ENCODE data around the gene ABCB11. TPM values are rescaled to one million over a fixed set of nuclear protein-coding genes. Genes with fewer than 3 reads are reported as not detected.

Gene ABCB11
- total and polyA plus RNA-seq, 7 donors: under 0.01 to 0.93 (median 0.55) TPM; not detected in 2

GRCh38 chr2:169073211-169073962 is 42.3 kb upstream of the ABCB11 start:
- no peak for DNase-seq
- H3K4me1 ChIP-seq: no peaks in the 10 kb centered on the region
- 78 to 79% methylated on average over 3 of the region's 3 CpGs for WGBS, 2 donors
- no peaks in the 10 kb centered on the region for H3K36me3 ChIP-seq
- no peaks in the 10 kb centered on the region for H3K9me3 ChIP-seq
- TF ChIP-seq POLR2A (IDR thresholded peaks at IDR 0.05): no peak
- TF ChIP-seq EP300 (IDR thresholded peaks at IDR 0.05): no peak
- TF ChIP-seq, protein P1, sequence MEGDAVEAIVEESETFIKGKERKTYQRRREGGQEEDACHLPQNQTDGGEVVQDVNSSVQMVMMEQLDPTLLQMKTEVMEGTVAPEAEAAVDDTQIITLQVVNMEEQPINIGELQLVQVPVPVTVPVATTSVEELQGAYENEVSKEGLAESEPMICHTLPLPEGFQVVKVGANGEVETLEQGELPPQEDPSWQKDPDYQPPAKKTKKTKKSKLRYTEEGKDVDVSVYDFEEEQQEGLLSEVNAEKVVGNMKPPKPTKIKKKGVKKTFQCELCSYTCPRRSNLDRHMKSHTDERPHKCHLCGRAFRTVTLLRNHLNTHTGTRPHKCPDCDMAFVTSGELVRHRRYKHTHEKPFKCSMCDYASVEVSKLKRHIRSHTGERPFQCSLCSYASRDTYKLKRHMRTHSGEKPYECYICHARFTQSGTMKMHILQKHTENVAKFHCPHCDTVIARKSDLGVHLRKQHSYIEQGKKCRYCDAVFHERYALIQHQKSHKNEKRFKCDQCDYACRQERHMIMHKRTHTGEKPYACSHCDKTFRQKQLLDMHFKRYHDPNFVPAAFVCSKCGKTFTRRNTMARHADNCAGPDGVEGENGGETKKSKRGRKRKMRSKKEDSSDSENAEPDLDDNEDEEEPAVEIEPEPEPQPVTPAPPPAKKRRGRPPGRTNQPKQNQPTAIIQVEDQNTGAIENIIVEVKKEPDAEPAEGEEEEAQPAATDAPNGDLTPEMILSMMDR (IDR thresholded peaks at IDR 0.05): no peak
- TF ChIP-seq POLR2AphosphoS5 (IDR thresholded peaks at IDR 0.05): no peak
- no peaks in the 10 kb centered on the region for H3K27me3 ChIP-seq
- no peak overlapping the region for H3K27ac ChIP-seq
- no peak overlapping the region for H3K4me3 ChIP-seq
- intact Hi-C loops (cut with DNase I): no loop called here

DNA sequence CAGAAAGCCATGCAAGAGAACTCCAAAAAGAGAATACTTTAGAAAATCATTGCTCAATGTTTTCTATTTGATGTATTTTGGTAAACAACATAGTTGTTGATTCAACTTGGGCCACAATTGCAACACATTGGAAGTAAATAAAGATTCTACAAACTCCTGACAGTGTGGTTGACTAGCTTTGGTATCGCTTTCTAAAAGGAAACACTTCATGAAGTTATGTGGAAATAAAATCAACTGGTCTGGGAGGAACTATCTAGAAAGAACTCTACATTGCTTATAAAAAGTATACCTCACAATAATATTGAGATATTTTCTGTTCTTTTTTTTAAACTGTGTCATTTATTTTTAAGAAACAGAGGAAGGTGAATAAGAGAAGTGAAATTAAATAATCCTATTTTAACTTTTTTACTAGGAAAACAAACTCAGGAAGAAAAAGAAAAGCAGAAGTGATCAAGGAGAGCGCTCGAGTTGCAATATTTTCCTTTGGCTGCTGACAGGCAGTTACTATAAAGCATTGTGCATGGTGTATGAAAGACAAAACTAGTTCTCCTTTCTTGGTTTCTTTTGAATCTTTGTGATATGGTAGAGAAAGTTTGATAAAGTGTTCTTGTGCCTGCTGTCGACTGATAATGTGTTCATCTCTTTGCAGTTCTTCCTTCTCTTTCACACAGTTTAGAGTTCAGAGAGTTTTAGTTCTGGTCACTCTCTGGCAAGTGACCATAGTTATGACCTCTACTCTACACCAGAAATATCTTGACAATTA is 41.2 kb upstream of the ABCB11 start:
- TF ChIP-seq, protein P1 (IDR thresholded peaks at IDR 0.05): no peak
- TF ChIP-seq POLR2AphosphoS5 (IDR thresholded peaks at IDR 0.05): no peak
- no peak for TF ChIP-seq POLR2A (IDR thresholded peaks at IDR 0.05)
- TF ChIP-seq EP300 (IDR thresholded peaks at IDR 0.05): no peak
- Histone ChIP-seq H3K4me1 (no peaks in the 10 kb centered on the region), H3K27ac (no peak overlapping the region), H3K27me3 (no peaks in the 10 kb centered on the region), H3K4me3 (no peak overlapping the region), H3K36me3 (no peaks in the 10 kb centered on the region), H3K9me3 (no peaks in the 10 kb centered on the region)
- intact Hi-C loops (cut with DNase I): no loop called here
- no peak for DNase-seq
- 54 to 79% methylated on average over 4 of the region's 4 CpGs for WGBS, 2 donors

- 82 to 92% methylated on average over 5 of the region's 5 CpGs for WGBS, 2 donors
- Histone ChIP-seq H3K36me3 (no peaks in the 10 kb centered on the region), H3K9me3 (no peaks in the 10 kb centered on the region), H3K4me1 (no peaks in the 10 kb centered on the region), H3K27me3 (no peaks in the 10 kb centered on the region), H3K27ac (no peak overlapping the region), H3K4me3 (no peak overlapping the region)
- no peak for DNase-seq
- intact Hi-C loops (cut with DNase I): no loop called here
- no peak for TF ChIP-seq POLR2A (IDR thresholded peaks at IDR 0.05)
- TF ChIP-seq, protein P1 (IDR thresholded peaks at IDR 0.05): no peak
- TF ChIP-seq POLR2AphosphoS5 (IDR thresholded peaks at IDR 0.05): no peak
- no peak for TF ChIP-seq EP300 (IDR thresholded peaks at IDR 0.05)
These were observed 40.3 kb upstream of the ABCB11 start for GRCh38 chr2:169071455-169071854.

DNA sequence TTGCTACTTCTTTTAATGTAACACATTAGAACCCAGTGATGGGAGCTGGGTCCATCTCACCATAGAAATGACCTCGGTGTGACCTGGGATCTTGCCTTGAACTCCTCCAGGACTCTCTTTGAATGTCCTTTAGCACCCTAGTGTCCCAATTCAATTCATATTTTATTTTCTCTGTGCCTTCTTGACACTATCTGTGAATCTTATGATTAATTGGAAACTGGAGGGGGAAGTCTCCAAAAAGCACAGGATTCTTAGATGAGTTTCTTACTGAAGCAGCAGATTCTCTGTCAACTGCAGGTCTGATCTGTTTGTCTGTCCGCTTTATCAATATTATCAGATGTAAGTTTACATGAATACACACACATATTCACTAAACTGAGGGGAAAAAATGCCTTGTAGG is 38.7 kb upstream of the ABCB11 start:
- DNase-seq: no peak
- intact Hi-C loops (cut with DNase I): no loop called here
- H3K27ac ChIP-seq: no peak overlapping the region
- no peaks in the 10 kb centered on the region for H3K9me3 ChIP-seq
- H3K36me3 ChIP-seq: no peaks in the 10 kb centered on the region
- H3K27me3 ChIP-seq: no peaks in the 10 kb centered on the region
- no peaks in the 10 kb centered on the region for H3K4me1 ChIP-seq
- TF ChIP-seq POLR2A (IDR thresholded peaks at IDR 0.05): no peak
- no peak for TF ChIP-seq EP300 (IDR thresholded peaks at IDR 0.05)
- TF ChIP-seq, protein P1 (IDR thresholded peaks at IDR 0.05): no peak
- TF ChIP-seq POLR2AphosphoS5 (IDR thresholded peaks at IDR 0.05): no peak
- 92% methylated on average over 2 of the region's 2 CpGs for WGBS, 2 donors
- no peak overlapping the region for H3K4me3 ChIP-seq

Measured in sigmoid colon (tissue), 7 donors.